Neural cell (in vitro differentiated cells): ENCODE measurements around the gene PRH2.

ENCODE experiments used
- CTCF ChIP-seq: fragments of 450-650 bp; IDR thresholded peaks from 2 replicates; pipeline ENCODE4 v1.5.1; 2014; ENCODE audit warnings: antibody characterized with exemption, mild to moderate bottlenecking, moderate library complexity; ENCODE audit not compliant: poor library complexity, severe bottlenecking
- EP300 ChIP-seq: fragments of 450-650 bp; conservative IDR thresholded peaks from 2 replicates; pipeline ENCODE4 v1.6.1; 2014; ENCODE audit warnings: antibody characterized with exemption, mild to moderate bottlenecking, moderate library complexity; ENCODE audit not compliant: poor library complexity, severe bottlenecking
- EZH2 ChIP-seq: fragments of 200-600, 300-800 bp; shearing (Covaris generic), sonication (generic); IDR thresholded peaks from 2 replicates; pipeline ENCODE4 v1.6.1; 2014; ENCODE audit warnings: antibody characterized with exemption, low read length, borderline replicate concordance, mild to moderate bottlenecking; ENCODE audit not compliant: insufficient read depth, poor library complexity, severe bottlenecking
- MXI1 ChIP-seq: fragments of 450-650 bp; conservative IDR thresholded peaks from 2 replicates; pipeline ENCODE4 v1.6.1; 2014; ENCODE audit warnings: antibody characterized with exemption, mild to moderate bottlenecking; ENCODE audit not compliant: poor library complexity, severe bottlenecking
- POLR2AphosphoS5 ChIP-seq: IDR thresholded peaks from 2 replicates; pipeline ENCODE4 v1.6.1; 2012
- RAD21 ChIP-seq: fragments of 450-650 bp; conservative IDR thresholded peaks from 2 replicates; pipeline ENCODE4 v1.6.1; 2014; ENCODE audit warnings: antibody characterized with exemption, mild to moderate bottlenecking, moderate library complexity
- REST ChIP-seq: IDR thresholded peaks from 2 replicates; pipeline ENCODE4 v1.6.1; 2012; ENCODE audit warnings: borderline replicate concordance
- SMC3 ChIP-seq: fragments of 450-650 bp; conservative IDR thresholded peaks from 2 replicates; pipeline ENCODE4 v1.6.1; 2014; ENCODE audit warnings: antibody characterized with exemption, mild to moderate bottlenecking, moderate library complexity; ENCODE audit not compliant: poor library complexity
- TAF1 ChIP-seq: IDR thresholded peaks from 2 replicates; pipeline ENCODE4 v1.6.1; 2012; ENCODE audit warnings: low read depth

GRCh38 chr12:10941369-10941768, 12.3 kb downstream of the PRH2 start:
- no peak for TF ChIP-seq CTCF
- TF ChIP-seq EZH2: no peak
- TF ChIP-seq RAD21: no peak
- TF ChIP-seq MXI1: no peak
- no peak for TF ChIP-seq SMC3
- TF ChIP-seq EP300: no peak
- TF ChIP-seq POLR2AphosphoS5: no peak
- no peak for TF ChIP-seq REST
- no peak for TF ChIP-seq TAF1
